Measurements from ENCODE around the gene SOBP.

The SOBP gene

DNA sequence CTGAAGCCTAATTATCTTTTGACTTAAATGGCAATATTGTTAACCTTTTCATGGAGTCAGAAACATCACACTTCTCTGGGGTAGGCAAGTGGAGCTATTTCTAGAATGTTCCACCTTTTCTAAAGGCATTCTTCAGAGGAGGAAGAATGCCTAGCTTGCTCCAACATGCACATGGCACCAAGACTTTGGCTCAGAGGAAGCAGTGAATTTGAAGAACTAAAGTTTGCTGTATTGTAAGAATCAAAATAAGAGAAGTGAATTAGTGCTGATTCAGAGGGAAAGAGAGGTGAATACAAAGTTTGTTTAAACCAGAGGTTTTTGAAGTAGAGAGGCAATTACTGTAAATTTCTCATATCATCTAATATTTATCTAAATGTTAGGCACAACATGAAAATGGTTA, 92.2 kb downstream of the SOBP start:
- no peak overlapping the region for H3K9ac ChIP-seq (ENCODE audit: low read length)
- no peak for DNase-seq

DNA sequence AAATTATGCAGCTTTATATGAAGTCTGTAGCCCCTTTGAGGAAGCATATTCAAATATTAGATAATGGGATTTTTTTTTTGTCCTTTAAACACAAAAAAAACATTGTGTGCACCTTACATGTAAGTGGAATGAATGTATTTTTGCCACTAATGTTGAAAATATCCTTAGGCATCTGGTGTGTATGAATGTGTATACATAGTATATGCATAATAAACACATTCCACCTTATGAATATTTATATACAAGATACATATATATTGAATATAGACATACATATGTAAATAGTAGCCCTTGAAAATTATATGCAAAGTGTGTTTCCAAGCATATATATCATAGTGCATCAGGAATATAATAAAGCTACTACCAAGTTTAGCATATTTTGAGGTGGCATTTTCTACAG, 94.8 kb downstream of the SOBP start:
- DNase-seq: no peak
- Histone ChIP-seq H3K9me3 (ENCODE audit: control insufficient read depth, low read length) (no peaks in the 10 kb centered on the region), H2AFZ (ENCODE audit: low read depth, low read length) (no peak overlapping the region), H3K4me3 (ENCODE audit: insufficient read depth in 1 of 2, low read depth in 1 of 2, low read length in 2 of 2) (no peak overlapping the region), H2AK5ac (ENCODE audit: low read length, severe bottlenecking) (no peak overlapping the region), H3K14ac (ENCODE audit: low read length in 2 of 2) (no peak overlapping the region), H3K18ac (ENCODE audit: low read depth in 1 of 2, low read length in 2 of 2) (no peak overlapping the region), H3K9ac (ENCODE audit: low read length) (no peak overlapping the region), H3K36me3 (ENCODE audit: control insufficient read depth in 1 of 2, insufficient read depth in 2 of 2, low read depth in 1 of 2, low read length in 2 of 2) (peaks cover 0 to 13% of the 10 kb centered on the region in 2 experiments), H3K27me3 (ENCODE audit: control insufficient read depth in 1 of 2, insufficient read depth in 1 of 2, low read length in 2 of 2) (peaks cover 0 to 25% of the 10 kb centered on the region in 2 experiments), H2BK5ac (ENCODE audit: low read depth, low read length, poor library complexity, severe bottlenecking) (no peak overlapping the region), H4K91ac (ENCODE audit: low read length) (no peak overlapping the region), H2BK120ac (ENCODE audit: low read depth, low read length) (no peak overlapping the region), H3K4me2 (ENCODE audit: low read length, poor library complexity, severe bottlenecking) (no peak overlapping the region), H3K23ac (ENCODE audit: low read length in 2 of 2) (no peak overlapping the region), H3K4ac (ENCODE audit: low read depth in 1 of 2, low read length in 2 of 2) (no peak overlapping the region), H2BK12ac (ENCODE audit: low read length in 2 of 2) (no peak overlapping the region), H3K27ac (ENCODE audit: low read length, poor library complexity, severe bottlenecking) (no peak overlapping the region), H3K4me1 (ENCODE audit: control insufficient read depth, insufficient read depth, low read depth, low read length) (no peaks in the 10 kb centered on the region), H3K79me1 (replicated peaks; ENCODE audit: low read length, poor library complexity, severe bottlenecking) (no peaks in the 10 kb centered on the region), H4K8ac (ENCODE audit: low read length) (no peak overlapping the region), H2BK15ac (ENCODE audit: low read depth, poor library complexity, severe bottlenecking) (no peak overlapping the region)

More for the DNA sequence above, 92.2 kb downstream of the SOBP start:
- Histone ChIP-seq H3K23ac (ENCODE audit: low read length in 2 of 2) (no peak overlapping the region), H3K4me2 (ENCODE audit: low read length, poor library complexity, severe bottlenecking) (no peak overlapping the region), H3K18ac (ENCODE audit: low read depth in 1 of 2, low read length in 2 of 2) (no peak overlapping the region), H3K36me3 (ENCODE audit: control insufficient read depth in 1 of 2, insufficient read depth in 2 of 2, low read depth in 1 of 2, low read length in 2 of 2) (peaks cover 0 to 13% of the 10 kb centered on the region in 2 experiments), H3K4me3 (ENCODE audit: insufficient read depth in 1 of 2, low read depth in 1 of 2, low read length in 2 of 2) (no peak overlapping the region), H3K9me3 (ENCODE audit: control insufficient read depth, low read length) (no peaks in the 10 kb centered on the region), H2BK5ac (ENCODE audit: low read depth, low read length, poor library complexity, severe bottlenecking) (no peak overlapping the region), H4K91ac (ENCODE audit: low read length) (no peak overlapping the region), H3K79me1 (replicated peaks; ENCODE audit: low read length, poor library complexity, severe bottlenecking) (no peaks in the 10 kb centered on the region), H2AK5ac (ENCODE audit: low read length, severe bottlenecking) (no peak overlapping the region), H3K27ac (ENCODE audit: low read length, poor library complexity, severe bottlenecking) (no peak overlapping the region), H3K4ac (ENCODE audit: low read depth in 1 of 2, low read length in 2 of 2) (no peak overlapping the region), H2AFZ (ENCODE audit: low read depth, low read length) (no peak overlapping the region), H3K14ac (ENCODE audit: low read length in 2 of 2) (no peak overlapping the region), H2BK12ac (ENCODE audit: low read length in 2 of 2) (no peak overlapping the region), H3K4me1 (ENCODE audit: control insufficient read depth, insufficient read depth, low read depth, low read length) (peaks cover 2% of the 10 kb centered on the region), H2BK120ac (ENCODE audit: low read depth, low read length) (no peak overlapping the region), H4K8ac (ENCODE audit: low read length) (no peak overlapping the region), H3K27me3 (ENCODE audit: control insufficient read depth in 1 of 2, insufficient read depth in 1 of 2, low read length in 2 of 2) (peaks cover 0 to 21% of the 10 kb centered on the region in 2 experiments), H2BK15ac (ENCODE audit: low read depth, poor library complexity, severe bottlenecking) (no peak overlapping the region)

- whole genome bisulfite sequencing: 100% methylated on average over 1 of the region's 5 CpGs
- Histone ChIP-seq H2BK15ac (ENCODE audit: low read depth, poor library complexity, severe bottlenecking) (no peak overlapping the region), H3K4ac (ENCODE audit: low read depth in 1 of 2, low read length in 2 of 2) (no peak overlapping the region), H3K9me3 (ENCODE audit: control insufficient read depth, low read length) (no peaks in the 10 kb centered on the region), H4K8ac (ENCODE audit: low read length) (no peak overlapping the region), H2BK120ac (ENCODE audit: low read depth, low read length) (no peak overlapping the region), H3K18ac (ENCODE audit: low read depth in 1 of 2, low read length in 2 of 2) (no peak overlapping the region), H2BK12ac (ENCODE audit: low read length in 2 of 2) (no peak overlapping the region), H4K91ac (ENCODE audit: low read length) (no peak overlapping the region), H2AK5ac (ENCODE audit: low read length, severe bottlenecking) (no peak overlapping the region), H3K9ac (ENCODE audit: low read length) (no peak overlapping the region), H3K14ac (ENCODE audit: low read length in 2 of 2) (no peak overlapping the region), H3K4me3 (ENCODE audit: insufficient read depth in 1 of 2, low read depth in 1 of 2, low read length in 2 of 2) (no peak overlapping the region), H2AFZ (ENCODE audit: low read depth, low read length) (no peak overlapping the region), H3K4me1 (ENCODE audit: control insufficient read depth, insufficient read depth, low read depth, low read length) (no peaks in the 10 kb centered on the region), H3K36me3 (ENCODE audit: control insufficient read depth in 1 of 2, insufficient read depth in 2 of 2, low read depth in 1 of 2, low read length in 2 of 2) (peaks cover 0 to 7% of the 10 kb centered on the region in 2 experiments), H3K27ac (ENCODE audit: low read length, poor library complexity, severe bottlenecking) (no peak overlapping the region), H3K79me1 (replicated peaks; ENCODE audit: low read length, poor library complexity, severe bottlenecking) (no peaks in the 10 kb centered on the region), H3K23ac (ENCODE audit: low read length in 2 of 2) (no peak overlapping the region), H2BK5ac (ENCODE audit: low read depth, low read length, poor library complexity, severe bottlenecking) (no peak overlapping the region), H3K27me3 (ENCODE audit: control insufficient read depth in 1 of 2, insufficient read depth in 1 of 2, low read length in 2 of 2) (peaks cover 0 to 25% of the 10 kb centered on the region in 2 experiments), H3K4me2 (ENCODE audit: low read length, poor library complexity, severe bottlenecking) (no peak overlapping the region)
- no peak for DNase-seq
Observed at GRCh38 chr6:107585815-107586435, 96.0 kb downstream of the SOBP start.

- Histone ChIP-seq H3K27me3 (ENCODE audit: control insufficient read depth in 1 of 2, insufficient read depth in 1 of 2, low read length in 2 of 2) (peaks cover 0 to 26% of the 10 kb centered on the region in 2 experiments), H2AFZ (ENCODE audit: low read depth, low read length) (no peak overlapping the region), H3K4me1 (ENCODE audit: control insufficient read depth, insufficient read depth, low read depth, low read length) (no peaks in the 10 kb centered on the region), H2BK5ac (ENCODE audit: low read depth, low read length, poor library complexity, severe bottlenecking) (no peak overlapping the region), H3K9ac (ENCODE audit: low read length) (no peak overlapping the region), H3K36me3 (ENCODE audit: control insufficient read depth in 1 of 2, insufficient read depth in 2 of 2, low read depth in 1 of 2, low read length in 2 of 2) (peaks cover 0 to 10% of the 10 kb centered on the region in 2 experiments), H3K79me1 (replicated peaks; ENCODE audit: low read length, poor library complexity, severe bottlenecking) (no peaks in the 10 kb centered on the region), H3K27ac (ENCODE audit: low read length, poor library complexity, severe bottlenecking) (no peak overlapping the region), H3K18ac (ENCODE audit: low read depth in 1 of 2, low read length in 2 of 2) (no peak overlapping the region), H3K4ac (ENCODE audit: low read depth in 1 of 2, low read length in 2 of 2) (no peak overlapping the region), H2BK15ac (ENCODE audit: low read depth, poor library complexity, severe bottlenecking) (no peak overlapping the region), H4K8ac (ENCODE audit: low read length) (no peak overlapping the region), H3K23ac (ENCODE audit: low read length in 2 of 2) (no peak overlapping the region), H2BK12ac (ENCODE audit: low read length in 2 of 2) (no peak overlapping the region), H3K4me2 (ENCODE audit: low read length, poor library complexity, severe bottlenecking) (no peak overlapping the region), H3K4me3 (ENCODE audit: insufficient read depth in 1 of 2, low read depth in 1 of 2, low read length in 2 of 2) (no peak overlapping the region), H4K91ac (ENCODE audit: low read length) (no peak overlapping the region), H2BK120ac (ENCODE audit: low read depth, low read length) (no peak overlapping the region), H2AK5ac (ENCODE audit: low read length, severe bottlenecking) (no peak overlapping the region), H3K14ac (ENCODE audit: low read length in 2 of 2) (no peak overlapping the region), H3K9me3 (ENCODE audit: control insufficient read depth, low read length) (no peaks in the 10 kb centered on the region)
- 71% methylated on average over 4 of the region's 5 CpGs for WGBS
- no peak for DNase-seq
Observed at GRCh38 chr6:107587451-107587850, 97.5 kb downstream of the SOBP start.
